DND-41 (cell line): ENCODE measurements around the gene COMP.

Experiments
- CTCF ChIP-seq: IDR thresholded peaks from 2 replicates; pipeline ENCODE4 v1.5.1; 2012; ENCODE audit warnings: borderline replicate concordance, low read length, moderate library complexity, mild to moderate bottlenecking; ENCODE audit not compliant: poor library complexity, severe bottlenecking; ENCODE audit errors: extremely low read depth
- EZH2 ChIP-seq: IDR thresholded peaks from 3 replicates; pipeline ENCODE4 v1.6.1; 2012; ENCODE audit warnings: borderline replicate concordance, low read depth, mild to moderate bottlenecking, moderate library complexity, low read length, inconsistent platforms; ENCODE audit not compliant: severe bottlenecking

GRCh38 chr19:18840288-18841267 lies 49.5 kb upstream of the COMP start:
- TF ChIP-seq CTCF (no peak), EZH2 (no peak)
